Measurements from ENCODE around the gene B3GALT6.

- TF ChIP-seq, protein P1, sequence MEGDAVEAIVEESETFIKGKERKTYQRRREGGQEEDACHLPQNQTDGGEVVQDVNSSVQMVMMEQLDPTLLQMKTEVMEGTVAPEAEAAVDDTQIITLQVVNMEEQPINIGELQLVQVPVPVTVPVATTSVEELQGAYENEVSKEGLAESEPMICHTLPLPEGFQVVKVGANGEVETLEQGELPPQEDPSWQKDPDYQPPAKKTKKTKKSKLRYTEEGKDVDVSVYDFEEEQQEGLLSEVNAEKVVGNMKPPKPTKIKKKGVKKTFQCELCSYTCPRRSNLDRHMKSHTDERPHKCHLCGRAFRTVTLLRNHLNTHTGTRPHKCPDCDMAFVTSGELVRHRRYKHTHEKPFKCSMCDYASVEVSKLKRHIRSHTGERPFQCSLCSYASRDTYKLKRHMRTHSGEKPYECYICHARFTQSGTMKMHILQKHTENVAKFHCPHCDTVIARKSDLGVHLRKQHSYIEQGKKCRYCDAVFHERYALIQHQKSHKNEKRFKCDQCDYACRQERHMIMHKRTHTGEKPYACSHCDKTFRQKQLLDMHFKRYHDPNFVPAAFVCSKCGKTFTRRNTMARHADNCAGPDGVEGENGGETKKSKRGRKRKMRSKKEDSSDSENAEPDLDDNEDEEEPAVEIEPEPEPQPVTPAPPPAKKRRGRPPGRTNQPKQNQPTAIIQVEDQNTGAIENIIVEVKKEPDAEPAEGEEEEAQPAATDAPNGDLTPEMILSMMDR (IDR thresholded peaks at IDR 0.05; ENCODE audit: insufficient read depth, low read length) = no peak
- TF ChIP-seq POLR2AphosphoS5 (IDR thresholded peaks at IDR 0.05; ENCODE audit: low read depth) (no peak), GABPA (IDR thresholded peaks at IDR 0.05; ENCODE audit: low read depth) (no peak)
These were observed 47.9 kb upstream of the B3GALT6 start for GRCh38 chr1:1183833-1184775.

Measured in HL-60 (cell line).